Activated CD4-positive, alpha-beta T cell treated with anti-CD3 and anti-CD28 coated beads for 1 hour (primary cell): ENCODE measurements around the gene PI4KB.
A peak's percentile ranks its signal among the peaks of the same experiment; 100 is the strongest.
"Not testable (repeated sequence)": the region's sequence is repeated elsewhere in the genome, so short reads cannot be mapped to it uniquely, and the experiment has no call there.

Source experiments
- DNase-seq: peaks from one replicate; pipeline ENCODE4 v3.0.0-alpha.2; 2020

PI4KB gene

GRCh38 chr1:151327223-151327902 is at the start of gene PI4KB:
Gene PI4KB (minus strand): TSS chr1:151327416. CDS start chr1:151316481, 10,935 bp downstream.
- peak; percentile 76 for DNase-seq

DNA sequence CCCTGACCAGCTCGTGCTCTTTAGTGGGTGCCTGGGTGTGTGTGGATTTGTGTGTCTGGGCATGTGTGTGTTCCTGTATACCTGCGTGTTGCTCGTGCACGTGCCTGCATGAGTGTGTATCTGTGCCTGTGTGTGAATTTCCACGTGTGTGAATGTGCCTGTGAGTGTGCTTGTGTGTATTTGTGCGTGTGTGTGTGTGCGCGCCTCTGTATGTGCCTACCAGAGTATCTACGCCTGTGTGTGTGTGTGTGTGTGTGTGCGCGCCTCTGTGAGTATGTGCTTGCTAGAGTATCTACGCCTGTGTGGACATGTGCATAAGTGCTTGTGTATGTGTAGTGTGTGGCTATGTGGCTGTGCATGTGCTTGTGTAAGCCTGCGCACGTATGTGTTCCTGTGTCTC is 46.0 kb upstream of the PI4KB start:
- DNase-seq, result no peak

GRCh38 chr1:151372058-151372934 is 45.1 kb upstream of the PI4KB start, which contains the start of gene SELENBP1:
Gene SELENBP1 (minus strand): TSS chr1:151372705. CDS start chr1:151372641, 64 bp downstream.
- DNase-seq, result no peak

DNA sequence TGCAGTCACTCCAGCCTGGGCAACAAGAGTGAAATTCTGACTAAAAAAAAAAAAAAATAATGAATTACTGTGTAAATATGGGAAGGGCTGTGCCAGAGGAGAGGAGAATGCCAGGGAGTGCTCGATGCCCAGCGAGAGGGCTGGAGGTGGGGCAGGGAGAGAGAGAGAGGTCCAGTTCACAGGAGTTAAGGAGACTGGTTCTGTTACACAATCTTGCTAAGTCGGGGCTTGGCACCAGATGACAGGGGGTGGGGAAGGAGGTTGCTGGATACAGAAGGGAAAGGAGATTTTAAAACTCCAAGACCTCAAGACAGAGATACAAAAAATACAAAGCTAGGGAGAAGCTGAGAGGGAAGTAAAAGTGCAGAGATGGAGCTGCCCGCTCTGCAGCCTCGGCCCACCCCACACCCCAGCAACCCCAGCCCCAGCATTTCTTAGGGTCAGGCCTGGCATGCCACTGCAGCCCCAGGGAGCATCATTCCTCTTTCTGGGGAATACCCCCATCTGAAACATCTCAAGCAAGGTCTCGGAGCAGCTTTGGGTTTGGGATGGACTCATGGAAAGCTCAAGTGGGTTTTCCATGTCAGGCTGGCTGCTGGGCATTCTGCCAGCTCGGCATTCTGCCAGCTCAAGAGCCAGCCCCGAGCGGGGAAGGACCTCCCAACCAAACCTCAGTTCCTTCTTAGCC is 44.3 kb upstream of the PI4KB start:
- DNase-seq, result no peak

DNA sequence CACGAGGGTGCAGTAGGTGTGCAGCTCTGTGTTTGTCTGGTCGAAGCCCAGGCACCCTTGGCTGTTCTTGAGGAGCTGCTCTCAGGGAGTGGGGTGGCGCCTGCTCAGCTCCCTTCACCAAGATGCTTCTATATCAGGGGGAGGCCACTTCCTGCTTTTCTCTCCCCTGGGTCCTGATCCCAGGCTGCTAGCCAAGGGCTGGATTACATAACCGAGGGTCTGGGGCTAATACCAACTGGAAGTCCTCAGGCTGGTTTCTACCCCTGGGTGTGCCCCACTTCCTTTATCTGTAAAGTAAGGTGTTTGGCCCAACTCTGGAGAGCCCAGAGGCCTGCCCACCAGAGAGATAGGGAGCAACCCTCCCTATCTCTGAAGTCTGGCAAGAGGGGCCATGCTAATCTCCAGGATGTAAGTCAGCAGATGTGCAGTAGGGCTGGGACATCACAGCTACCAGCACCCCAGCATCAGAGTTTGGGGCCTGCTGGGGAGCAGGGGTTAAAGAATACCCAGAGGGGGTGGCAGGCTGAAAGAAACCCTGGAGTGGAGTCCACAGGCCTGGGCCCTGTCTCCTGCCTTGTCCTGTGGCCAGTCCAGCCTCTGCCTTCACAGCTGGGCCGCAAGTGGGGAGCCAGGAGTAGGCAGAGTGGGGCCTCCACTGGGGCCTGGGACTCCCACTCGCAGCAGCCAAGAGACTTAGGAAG is 43.1 kb upstream of the PI4KB start:
- no peak for DNase-seq

GRCh38 chr1:151369621-151370048 is 42.4 kb upstream of the PI4KB start:
- DNase-seq, result no peak

DNA sequence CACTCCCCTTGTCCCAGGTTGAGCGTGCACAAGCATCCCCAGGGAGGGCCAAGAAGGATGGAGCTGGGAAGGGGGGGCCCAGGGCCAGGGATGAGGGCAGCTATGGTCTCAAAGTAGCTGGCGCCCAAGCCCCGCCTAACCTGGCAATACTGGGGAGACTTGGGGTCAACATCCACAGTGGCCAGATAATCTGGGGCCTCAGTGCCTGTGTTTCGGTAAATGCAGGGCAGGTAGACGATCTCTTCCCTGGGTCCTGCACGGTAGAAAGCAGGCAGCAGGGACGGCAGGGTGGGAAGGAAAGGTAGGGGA is 42.0 kb upstream of the PI4KB start:
- no peak for DNase-seq

DNA sequence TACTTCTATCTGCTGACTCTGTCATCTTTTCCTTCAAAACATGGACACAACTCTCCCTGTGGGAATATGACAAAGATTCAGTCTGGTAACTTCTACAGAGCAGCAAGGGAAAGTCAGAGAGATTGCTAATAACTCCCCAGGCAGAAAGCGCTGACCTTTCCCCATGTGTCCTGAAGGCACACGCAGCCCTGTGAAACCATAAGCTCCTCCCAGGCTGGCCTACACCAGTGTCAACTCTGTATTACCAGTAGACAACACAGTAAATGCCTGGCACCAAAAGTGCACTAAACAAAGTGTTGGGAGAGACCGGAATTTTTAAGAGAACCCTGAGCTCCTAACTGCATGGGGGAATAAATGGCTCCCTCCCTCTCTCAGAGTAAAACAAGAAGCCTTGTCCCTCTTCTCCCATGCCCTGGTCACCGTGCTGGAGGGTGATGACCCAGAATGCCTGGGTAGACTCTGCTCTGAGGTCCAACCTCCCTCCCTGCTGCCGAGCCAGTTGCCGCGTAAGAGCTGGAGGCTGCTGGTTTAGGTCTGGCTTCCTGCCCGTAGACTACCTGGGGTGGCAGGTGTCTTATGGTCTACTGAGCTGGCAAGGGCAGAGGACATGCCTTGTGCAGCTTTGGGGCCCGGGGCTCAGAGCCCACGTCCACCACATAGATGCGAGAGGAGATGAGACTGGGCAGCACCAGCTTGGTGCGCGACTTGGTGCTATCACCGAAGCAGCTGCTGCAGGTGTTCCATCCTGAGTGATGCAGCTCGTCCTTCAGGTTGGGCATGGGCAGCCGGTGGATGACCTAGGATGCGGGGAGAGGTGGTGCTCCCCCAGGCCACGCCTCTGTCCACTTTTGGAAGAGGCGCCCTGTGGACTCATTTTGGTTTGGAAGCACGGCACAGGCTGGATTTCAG is 41.4 kb upstream of the PI4KB start:
- DNase-seq, result no peak

- DNase-seq, result no peak
Observed at GRCh38 chr1:151367658-151368392, 40.6 kb upstream of the PI4KB start.

DNA sequence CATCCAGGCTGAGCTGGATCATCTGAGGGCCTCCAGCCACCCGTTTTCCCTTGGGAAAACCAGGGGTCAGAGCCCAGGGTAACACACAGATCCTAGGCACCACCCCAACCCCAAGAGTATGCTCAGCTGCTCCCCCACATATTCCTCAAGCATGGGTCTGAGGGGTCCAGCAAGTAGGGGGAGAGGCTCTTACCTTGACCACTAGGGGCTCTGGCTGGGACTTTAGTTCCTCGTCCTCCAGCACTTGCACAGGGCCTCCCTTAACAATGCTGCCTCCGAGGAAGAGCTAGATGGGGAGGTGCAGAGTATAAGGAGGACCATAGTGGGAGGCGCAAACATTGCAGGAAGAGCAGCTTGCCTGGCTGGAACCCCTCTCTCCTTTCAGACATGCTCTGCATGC is 37.8 kb upstream of the PI4KB start:
- DNase-seq, result no peak

DNA sequence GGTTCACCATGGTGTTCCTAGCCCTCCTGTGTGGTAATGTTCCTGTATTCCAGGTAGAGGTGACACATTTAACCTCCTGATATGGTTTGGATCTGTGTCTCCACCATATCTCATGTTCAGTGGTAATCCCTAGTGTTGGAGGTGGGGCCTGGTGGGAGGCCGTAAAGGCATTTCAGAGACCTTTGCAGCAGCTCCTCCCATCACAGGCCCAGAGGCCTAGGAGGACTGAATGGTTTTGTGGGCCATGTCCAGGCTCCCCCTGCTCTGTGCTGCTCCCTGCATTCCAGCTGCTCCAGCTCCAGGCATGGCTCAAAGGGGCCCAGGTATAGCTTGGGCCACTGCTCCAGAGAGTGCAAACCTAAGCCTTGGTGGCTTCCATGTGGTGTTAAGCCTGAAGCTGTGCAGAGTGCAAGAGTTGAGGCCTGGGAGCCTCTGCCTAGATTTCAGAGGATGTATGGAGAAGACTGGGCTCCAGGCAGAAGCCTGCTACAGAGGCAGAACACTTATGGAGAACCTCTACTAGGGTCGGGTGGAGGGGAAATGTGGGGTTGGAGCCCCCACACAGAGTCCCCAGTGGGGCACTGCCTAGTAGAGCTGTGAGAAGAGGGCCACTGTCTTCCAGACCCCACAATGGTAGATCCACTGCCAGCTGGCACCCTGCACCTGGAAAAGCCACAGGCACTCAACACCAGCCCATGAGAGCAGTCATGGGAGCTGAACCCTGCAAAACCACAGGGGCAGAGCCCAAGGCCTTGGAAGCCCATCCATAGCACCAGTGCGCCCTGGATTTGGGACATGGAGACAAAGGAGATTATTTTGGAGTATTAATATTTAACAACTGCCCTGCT is 35.3 kb upstream of the PI4KB start:
- DNase-seq, result no peak

GRCh38 chr1:151361883-151362282 is 34.7 kb upstream of the PI4KB start:
- DNase-seq, result no peak

- no peak for DNase-seq
Observed at GRCh38 chr1:151356696-151357095, 29.5 kb upstream of the PI4KB start.

- DNase-seq, result no peak
Observed at GRCh38 chr1:151352021-151352718, 25.0 kb upstream of the PI4KB start.

DNA sequence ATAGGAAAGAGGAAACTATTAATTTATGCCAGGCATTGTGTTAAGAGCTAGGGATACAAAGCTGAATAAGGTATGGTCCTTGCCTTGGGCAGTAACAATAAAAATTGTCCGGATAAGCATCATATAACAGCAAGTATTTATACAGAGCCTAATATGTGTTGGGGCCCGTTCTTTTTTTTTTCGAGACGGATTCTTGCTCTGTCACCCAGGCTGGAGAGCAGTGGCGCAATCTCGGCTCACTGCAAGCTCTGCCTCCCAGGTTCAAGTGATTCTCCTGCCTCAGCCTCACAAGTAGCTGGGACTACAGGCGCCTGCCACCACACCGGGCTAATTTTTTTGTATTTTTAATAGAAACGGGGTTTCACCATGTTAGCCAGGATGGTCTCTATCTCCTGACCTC is 23.1 kb upstream of the PI4KB start:
- not testable (repeated sequence) for DNase-seq

DNA sequence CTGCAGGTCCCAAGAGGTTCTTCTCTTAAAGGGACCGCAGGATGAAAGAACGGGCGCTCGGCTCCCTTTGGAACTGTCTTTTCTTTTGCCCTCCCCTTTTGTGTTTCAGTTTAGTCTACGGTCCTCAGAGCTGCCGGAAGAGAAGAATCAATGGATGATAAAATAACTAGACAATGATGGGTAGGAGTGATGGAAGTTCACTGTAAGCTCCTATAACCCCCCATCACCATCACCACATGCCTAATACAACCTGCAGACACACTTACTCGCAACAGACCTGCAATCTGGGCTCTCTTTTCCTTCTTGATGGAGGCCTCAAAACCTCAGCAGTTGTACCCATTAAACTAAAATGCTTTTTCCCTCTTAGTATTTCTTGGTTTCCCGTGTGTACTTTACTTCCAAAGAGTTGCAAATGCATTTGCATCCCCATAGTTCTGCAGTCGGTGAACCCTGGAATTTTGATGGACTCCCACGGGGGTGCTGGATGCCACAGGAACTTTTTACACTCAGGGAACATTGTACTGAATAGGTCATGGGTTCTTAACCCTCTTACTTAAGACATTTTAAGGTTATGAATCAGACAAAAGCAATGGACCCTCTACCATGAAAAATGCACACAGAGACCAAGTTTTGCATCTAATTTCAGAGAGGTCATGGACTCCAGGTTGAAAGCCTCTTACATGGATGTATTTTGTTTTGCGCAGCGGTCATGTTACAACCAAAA is 20.5 kb upstream of the PI4KB start:
- no peak for DNase-seq

DNA sequence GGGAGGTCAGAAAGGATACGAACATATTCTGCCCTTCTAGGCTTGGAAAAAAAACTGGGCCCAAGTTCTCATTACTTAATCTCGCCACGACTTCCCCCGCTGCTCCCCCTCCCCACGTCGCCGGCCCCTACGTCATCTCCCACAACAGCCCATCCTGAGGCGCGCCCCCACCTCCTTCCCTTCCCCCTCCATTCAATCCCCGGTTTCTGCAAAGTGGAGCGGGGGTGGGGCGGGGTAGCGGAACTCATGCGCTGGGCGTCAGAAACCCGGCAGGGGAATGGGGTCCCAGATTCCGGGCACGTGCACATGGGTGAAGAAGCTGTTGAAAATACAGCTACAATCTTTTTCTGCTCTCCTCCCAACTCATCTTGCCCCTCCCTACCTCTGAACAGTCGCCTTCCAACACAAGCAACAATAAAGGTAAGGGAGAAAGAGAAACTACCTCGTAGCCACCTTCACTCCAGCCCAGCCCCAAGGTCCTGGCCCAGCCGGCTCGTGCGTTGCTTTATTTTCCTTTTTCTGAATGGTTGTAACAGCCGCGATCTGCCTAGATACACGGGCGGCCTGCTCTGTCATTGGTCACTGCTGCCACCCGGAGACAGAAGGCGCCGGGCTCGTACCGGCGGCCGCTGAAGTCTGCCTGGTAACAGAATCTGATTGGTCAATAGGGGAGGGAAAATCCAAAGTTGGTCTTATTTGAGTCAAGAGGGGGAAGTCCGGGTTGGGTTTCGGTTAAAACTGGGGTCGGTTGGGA is 19.7 kb upstream of the PI4KB start, which contains the start of gene RFX5:
Gene RFX5, minus strand, starts transcription at position 484 of the 754 bp plus-strand sequence. CDS start 932 bp downstream, outside the sequence.
- DNase-seq, result peak; percentile 91
